Activated T-cell treated with anti-CD3 and anti-CD28 coated beads, Interleukin-2, amount 50 U/mL, for 72 hours (primary cell): ENCODE results near the gene SLC17A8. TPM values are rescaled to one million over a fixed set of nuclear protein-coding genes. Genes with fewer than 3 reads are reported as not detected.

Experiments
- ATAC-seq, 2 donors: fragments of 150-1000 bp; cut with Tn5 transposase; replicated peaks in 1 of 2; 2 replicates each; pipeline ENCODE4 v1.10.0; 2021; ENCODE audit warnings: moderate library complexity in 2 of 2, mild to moderate bottlenecking in 1 of 2
- DNase-seq, 2 donors: peaks; one replicate each; pipeline ENCODE4 v3.0.0; 2021 to 2022; ENCODE audit warnings: mixed read lengths in 1 of 2
- H3K27ac Mint-ChIP-seq: one replicate; pipeline ENCODE4 v1.8.0; 2022; ENCODE audit warnings: mild to moderate bottlenecking, moderate library complexity, mixed read lengths
- H3K27me3 Mint-ChIP-seq: one replicate; pipeline ENCODE4 v1.8.0; 2022; ENCODE audit warnings: low read depth, mixed read lengths
- H3K36me3 Mint-ChIP-seq, 2 donors: one replicate each; pipeline ENCODE4 v1.8.0; 2022; ENCODE audit warnings: mixed read lengths in 2 of 2, mild to moderate bottlenecking in 1 of 2; ENCODE audit not compliant: insufficient read depth in 2 of 2
- H3K4me1 Mint-ChIP-seq: one replicate; pipeline ENCODE4 v1.8.0; 2022; ENCODE audit warnings: low read depth, mixed read lengths
- H3K4me3 Mint-ChIP-seq, 2 donors: one replicate each; pipeline ENCODE4 v1.8.0; 2022; ENCODE audit warnings: mild to moderate bottlenecking in 2 of 2, mixed read lengths in 2 of 2, moderate library complexity in 2 of 2
- H3K9me3 Mint-ChIP-seq, 2 donors: one replicate each; pipeline ENCODE4 v1.8.0; 2022; ENCODE audit warnings: mixed read lengths in 2 of 2
- total RNA-seq, 2 donors: library from RNA; stranded (reverse); gene quantifications; one replicate each; pipeline ENCODE4 v1.2.3, GENCODE V29; 2022

The SLC17A8 gene
- total RNA-seq, 2 donors from 2014 or later, result not detected

- ATAC-seq, result no peak
- peaks cover 0 to 1% of the 10 kb centered on the region in 2 donors for H3K9me3 Mint-ChIP-seq
- no peak overlapping the region for H3K4me3 Mint-ChIP-seq
- no peaks in the 10 kb centered on the region for H3K4me1 Mint-ChIP-seq
- DNase-seq, result no peak
- peaks cover 23% of the 10 kb centered on the region for H3K27me3 Mint-ChIP-seq
- no peaks in the 10 kb centered on the region for H3K36me3 Mint-ChIP-seq
- H3K27ac Mint-ChIP-seq, result no peak overlapping the region
Measured at GRCh38 chr12:100443434-100443833, 86.6 kb downstream of the SLC17A8 start.

DNA sequence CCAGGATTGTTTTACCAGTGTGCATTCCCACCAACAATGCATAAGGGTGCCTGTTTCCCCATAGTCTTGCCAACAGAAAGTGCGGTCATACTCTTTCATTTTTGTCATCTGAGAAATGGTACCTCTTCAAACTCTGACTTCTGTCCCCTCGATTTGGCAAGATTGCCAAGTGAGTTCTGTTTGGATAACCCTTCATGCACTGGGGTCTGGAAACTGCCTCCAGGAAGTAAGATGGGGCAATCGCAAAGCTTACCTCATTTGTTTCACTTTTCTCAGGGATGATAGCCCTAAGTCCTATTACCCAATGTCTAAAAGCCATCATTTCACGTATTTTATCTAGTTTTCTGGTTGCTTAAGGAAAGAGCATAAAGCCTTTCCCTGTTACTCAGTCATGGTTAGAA, 88.2 kb downstream of the SLC17A8 start:
- H3K27ac Mint-ChIP-seq, result no peak overlapping the region
- peaks cover 0 to 1% of the 10 kb centered on the region in 2 donors for H3K9me3 Mint-ChIP-seq
- peaks cover 24% of the 10 kb centered on the region for H3K27me3 Mint-ChIP-seq
- no peaks in the 10 kb centered on the region for H3K36me3 Mint-ChIP-seq
- H3K4me1 Mint-ChIP-seq, result no peaks in the 10 kb centered on the region
- DNase-seq, result no peak
- no peak overlapping the region for H3K4me3 Mint-ChIP-seq
- ATAC-seq, result no peak

DNA sequence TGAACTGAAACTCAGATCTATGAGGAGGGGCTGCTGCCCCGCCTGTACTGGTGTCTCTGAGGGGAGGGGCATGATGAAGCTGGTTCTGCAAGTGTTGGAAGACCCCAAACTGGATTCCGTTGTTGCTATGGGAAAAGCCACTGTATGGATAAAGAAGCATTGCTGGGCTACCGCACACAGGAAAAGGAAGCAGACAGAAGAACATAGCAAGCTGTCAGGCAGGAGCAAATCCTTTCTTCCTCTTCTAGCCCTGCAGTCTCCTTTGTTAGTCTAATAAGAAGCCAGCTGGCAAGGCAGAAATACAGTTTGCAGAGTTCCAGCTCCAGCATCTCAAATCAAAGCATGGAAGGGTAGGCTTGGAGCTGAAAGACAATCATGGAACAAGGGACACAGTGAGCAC, 90.5 kb downstream of the SLC17A8 start:
- Mint-ChIP-seq H3K36me3 (no peaks in the 10 kb centered on the region), H3K9me3 (peaks cover 0 to 3% of the 10 kb centered on the region in 2 donors), H3K27ac (no peak overlapping the region), H3K4me1 (no peaks in the 10 kb centered on the region), H3K27me3 (peaks cover 38% of the 10 kb centered on the region), H3K4me3 (no peak overlapping the region)
- no peak for ATAC-seq
- no peak for DNase-seq

DNA sequence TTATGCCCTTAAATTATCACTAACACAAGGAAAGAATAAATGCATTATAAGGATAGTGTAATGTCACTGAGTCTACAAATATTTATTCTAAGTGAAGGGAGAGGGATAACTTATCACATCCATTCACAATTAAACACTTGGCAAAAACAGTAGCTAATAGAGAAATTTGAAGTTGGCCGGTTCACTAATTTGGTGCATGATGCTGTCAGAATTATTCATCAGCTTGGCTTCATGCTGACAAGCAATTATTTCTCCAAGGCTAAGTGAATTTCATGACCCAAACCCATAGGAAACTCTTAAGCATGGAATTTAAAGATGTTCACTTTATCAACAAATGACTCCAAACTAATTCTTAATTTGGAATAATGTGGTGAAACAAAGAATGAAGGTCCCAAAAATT, 91.8 kb downstream of the SLC17A8 start:
- Mint-ChIP-seq H3K27ac (no peak overlapping the region), H3K9me3 (peaks cover 0 to 3% of the 10 kb centered on the region in 2 donors), H3K4me3 (no peak overlapping the region), H3K36me3 (no peaks in the 10 kb centered on the region), H3K4me1 (no peaks in the 10 kb centered on the region), H3K27me3 (peaks cover 32% of the 10 kb centered on the region)
- ATAC-seq (no peak), DNase-seq (no peak)

GRCh38 chr12:100450735-100451134, 93.9 kb downstream of the SLC17A8 start:
- H3K4me1 Mint-ChIP-seq, result no peaks in the 10 kb centered on the region
- no peak overlapping the region for H3K27ac Mint-ChIP-seq
- no peaks in the 10 kb centered on the region for H3K36me3 Mint-ChIP-seq
- DNase-seq (no peak), ATAC-seq (no peak)
- H3K27me3 Mint-ChIP-seq, result peaks cover 26% of the 10 kb centered on the region
- H3K9me3 Mint-ChIP-seq, result peaks cover 0 to 2% of the 10 kb centered on the region in 2 donors
- H3K4me3 Mint-ChIP-seq, result no peak overlapping the region

- no peak for ATAC-seq
- peaks cover 15% of the 10 kb centered on the region for H3K27me3 Mint-ChIP-seq
Measured at GRCh38 chr12:100453951-100454350, 97.1 kb downstream of the SLC17A8 start.

GRCh38 chr12:100455896-100456295, 99.0 kb downstream of the SLC17A8 start:
- H3K4me1 Mint-ChIP-seq, result no peaks in the 10 kb centered on the region
- no peak overlapping the region for H3K27ac Mint-ChIP-seq
- peaks cover 9% of the 10 kb centered on the region for H3K27me3 Mint-ChIP-seq
- no peaks in the 10 kb centered on the region for H3K36me3 Mint-ChIP-seq
- H3K4me3 Mint-ChIP-seq, result no peak overlapping the region
- DNase-seq (no peak), ATAC-seq (no peak)
- no peaks in the 10 kb centered on the region for H3K9me3 Mint-ChIP-seq

More at GRCh38 chr12:100453951-100454350, 97.1 kb downstream of the SLC17A8 start:
- no peak for DNase-seq
- H3K36me3 Mint-ChIP-seq, result no peaks in the 10 kb centered on the region
- no peak overlapping the region for H3K4me3 Mint-ChIP-seq
- H3K4me1 Mint-ChIP-seq, result no peaks in the 10 kb centered on the region
- peaks cover 0 to 2% of the 10 kb centered on the region in 2 donors for H3K9me3 Mint-ChIP-seq
- no peak overlapping the region for H3K27ac Mint-ChIP-seq

DNA sequence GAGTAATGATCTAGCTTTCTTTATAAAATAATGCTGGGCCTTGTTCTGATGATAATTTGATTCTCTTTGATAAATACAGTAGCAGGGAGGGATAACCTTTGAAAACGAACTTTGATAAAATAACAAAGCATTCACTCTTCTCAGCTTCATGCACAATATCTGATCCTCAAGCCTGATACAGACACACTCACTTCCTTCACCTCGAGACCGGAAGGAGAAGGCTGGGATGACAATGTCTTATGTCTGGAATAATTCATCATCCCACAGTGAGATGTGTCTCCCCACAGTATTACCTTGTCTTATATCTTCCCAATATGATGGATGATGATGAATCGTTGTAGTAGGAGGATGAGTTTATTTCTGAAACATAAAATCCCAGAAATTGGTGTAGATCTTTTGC, 101.3 kb downstream of the SLC17A8 start:
- H3K27ac Mint-ChIP-seq, result no peak overlapping the region
- ATAC-seq (no peak), DNase-seq (no peak)
- H3K4me3 Mint-ChIP-seq, result no peak overlapping the region
- H3K9me3 Mint-ChIP-seq, result no peaks in the 10 kb centered on the region
- H3K4me1 Mint-ChIP-seq, result no peaks in the 10 kb centered on the region
- H3K36me3 Mint-ChIP-seq, result no peaks in the 10 kb centered on the region
- H3K27me3 Mint-ChIP-seq, result no peaks in the 10 kb centered on the region

DNA sequence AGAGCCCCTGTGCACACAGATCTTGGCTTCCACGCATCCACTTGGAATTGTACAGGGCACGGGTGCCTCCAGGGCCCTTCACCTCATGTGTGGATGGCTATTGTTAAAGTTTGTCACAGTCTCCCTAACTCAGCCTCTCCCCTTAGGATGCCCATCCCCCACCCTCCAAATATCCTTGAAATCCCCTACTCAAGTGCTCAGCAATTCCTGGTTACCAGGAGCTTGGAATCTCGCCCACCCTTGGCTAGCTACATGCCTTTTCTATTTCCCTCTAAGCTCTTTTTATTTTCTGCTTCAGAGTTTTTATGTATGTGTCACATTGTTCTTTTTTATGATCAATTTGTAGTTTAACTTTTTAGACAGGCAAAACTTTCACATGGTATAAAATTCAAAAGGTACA, 103.8 kb downstream of the SLC17A8 start:
- Mint-ChIP-seq H3K4me1 (no peaks in the 10 kb centered on the region), H3K27me3 (no peaks in the 10 kb centered on the region), H3K9me3 (no peaks in the 10 kb centered on the region), H3K36me3 (no peaks in the 10 kb centered on the region), H3K4me3 (no peak overlapping the region), H3K27ac (no peak overlapping the region)
- ATAC-seq (no peak), DNase-seq (no peak)

GRCh38 chr12:100461330-100461973, 104.6 kb downstream of the SLC17A8 start:
- no peaks in the 10 kb centered on the region for H3K27me3 Mint-ChIP-seq
- DNase-seq (no peak), ATAC-seq (no peak)
- no peaks in the 10 kb centered on the region for H3K9me3 Mint-ChIP-seq
- H3K27ac Mint-ChIP-seq, result no peak overlapping the region
- no peaks in the 10 kb centered on the region for H3K36me3 Mint-ChIP-seq
- H3K4me1 Mint-ChIP-seq, result no peaks in the 10 kb centered on the region
- H3K4me3 Mint-ChIP-seq, result no peak overlapping the region

DNA sequence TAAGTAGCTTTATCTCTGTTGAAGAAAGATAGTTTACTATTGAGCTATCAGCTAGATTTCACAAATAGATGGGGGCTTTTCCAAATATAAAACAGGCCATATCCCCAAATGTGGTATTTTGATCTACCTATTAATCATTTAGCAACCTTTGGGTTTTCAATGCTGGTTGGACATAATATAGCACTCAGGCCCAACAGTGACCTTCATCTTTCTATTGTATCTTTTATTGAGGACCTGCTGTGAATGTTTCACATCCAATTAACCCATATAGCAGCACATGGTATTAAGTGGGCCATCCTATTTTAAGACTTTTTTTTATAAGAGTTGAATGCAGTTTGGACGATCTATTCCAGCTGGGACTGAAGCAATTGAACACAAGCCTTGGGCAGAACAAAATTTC, 106.8 kb downstream of the SLC17A8 start:
- no peak for ATAC-seq
- no peaks in the 10 kb centered on the region for H3K9me3 Mint-ChIP-seq
- no peak overlapping the region for H3K27ac Mint-ChIP-seq
- no peaks in the 10 kb centered on the region for H3K36me3 Mint-ChIP-seq
- H3K27me3 Mint-ChIP-seq, result no peaks in the 10 kb centered on the region
- DNase-seq, result no peak
- no peaks in the 10 kb centered on the region for H3K4me1 Mint-ChIP-seq
- no peak overlapping the region for H3K4me3 Mint-ChIP-seq

- Mint-ChIP-seq H3K9me3 (no peaks in the 10 kb centered on the region), H3K4me1 (no peaks in the 10 kb centered on the region), H3K27me3 (no peaks in the 10 kb centered on the region), H3K4me3 (no peak overlapping the region), H3K36me3 (no peaks in the 10 kb centered on the region), H3K27ac (no peak overlapping the region)
- ATAC-seq (no peak), DNase-seq (no peak)
Measured at GRCh38 chr12:100464529-100464928, 107.7 kb downstream of the SLC17A8 start.

DNA sequence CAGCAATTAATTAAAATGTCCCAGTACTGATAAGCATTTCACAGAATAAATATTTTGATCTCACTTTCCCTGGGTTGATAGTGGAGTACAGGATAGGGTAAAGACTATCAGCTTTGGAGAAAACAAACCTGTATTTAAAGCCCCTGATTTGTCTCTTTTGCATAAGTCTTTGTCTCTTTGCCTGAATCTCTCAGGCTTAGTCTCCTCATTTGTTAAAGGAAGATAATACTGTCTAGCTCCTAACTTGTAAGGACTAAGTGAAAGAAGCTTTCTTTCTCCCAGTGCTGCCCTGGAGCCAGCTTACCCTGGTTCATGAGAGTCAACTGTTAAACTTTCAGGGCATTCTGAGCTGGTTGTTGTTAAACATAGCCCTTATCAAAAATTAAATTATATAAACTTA, 111.3 kb downstream of the SLC17A8 start:
- DNase-seq (no peak), ATAC-seq (no peak)
- no peaks in the 10 kb centered on the region for H3K4me1 Mint-ChIP-seq
- H3K4me3 Mint-ChIP-seq, result no peak overlapping the region
- H3K9me3 Mint-ChIP-seq, result no peaks in the 10 kb centered on the region
- no peak overlapping the region for H3K27ac Mint-ChIP-seq
- H3K27me3 Mint-ChIP-seq, result peaks cover 10% of the 10 kb centered on the region
- H3K36me3 Mint-ChIP-seq, result no peaks in the 10 kb centered on the region
